GM21447 (cell line): ENCODE data around the gene MUC5B.
"Not testable (repeated sequence)": the region's sequence is repeated elsewhere in the genome, so short reads cannot be mapped to it uniquely, and the experiment has no call there.

Source experiments
- ATAC-seq: cut with Tn5 transposase; IDR thresholded peaks from one replicate; pipeline ENCODE4 v1.9.1; 2021; ENCODE audit not compliant: unreplicated experiment

MUC5B gene

DNA sequence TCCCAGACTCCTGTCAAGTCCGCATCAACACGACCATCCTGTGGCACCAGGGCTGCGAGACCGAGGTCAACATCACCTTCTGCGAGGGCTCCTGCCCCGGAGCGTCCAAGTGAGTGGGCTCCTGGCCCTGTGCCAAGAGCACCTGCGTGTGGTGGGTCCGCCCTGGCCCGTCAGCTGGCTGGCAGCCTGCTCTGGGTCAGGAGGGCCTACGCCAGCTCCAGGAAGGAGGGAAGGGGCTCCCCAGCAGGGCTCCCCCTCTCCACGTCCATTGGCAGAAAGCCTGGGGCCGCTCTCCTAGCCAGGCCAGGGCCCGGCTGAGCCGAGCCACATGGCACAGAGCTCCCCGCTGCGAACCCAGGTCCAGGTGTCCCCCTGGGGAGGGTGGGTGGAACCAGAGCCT is 37.8 kb downstream of the MUC5B start:
- ATAC-seq = no peak

DNA sequence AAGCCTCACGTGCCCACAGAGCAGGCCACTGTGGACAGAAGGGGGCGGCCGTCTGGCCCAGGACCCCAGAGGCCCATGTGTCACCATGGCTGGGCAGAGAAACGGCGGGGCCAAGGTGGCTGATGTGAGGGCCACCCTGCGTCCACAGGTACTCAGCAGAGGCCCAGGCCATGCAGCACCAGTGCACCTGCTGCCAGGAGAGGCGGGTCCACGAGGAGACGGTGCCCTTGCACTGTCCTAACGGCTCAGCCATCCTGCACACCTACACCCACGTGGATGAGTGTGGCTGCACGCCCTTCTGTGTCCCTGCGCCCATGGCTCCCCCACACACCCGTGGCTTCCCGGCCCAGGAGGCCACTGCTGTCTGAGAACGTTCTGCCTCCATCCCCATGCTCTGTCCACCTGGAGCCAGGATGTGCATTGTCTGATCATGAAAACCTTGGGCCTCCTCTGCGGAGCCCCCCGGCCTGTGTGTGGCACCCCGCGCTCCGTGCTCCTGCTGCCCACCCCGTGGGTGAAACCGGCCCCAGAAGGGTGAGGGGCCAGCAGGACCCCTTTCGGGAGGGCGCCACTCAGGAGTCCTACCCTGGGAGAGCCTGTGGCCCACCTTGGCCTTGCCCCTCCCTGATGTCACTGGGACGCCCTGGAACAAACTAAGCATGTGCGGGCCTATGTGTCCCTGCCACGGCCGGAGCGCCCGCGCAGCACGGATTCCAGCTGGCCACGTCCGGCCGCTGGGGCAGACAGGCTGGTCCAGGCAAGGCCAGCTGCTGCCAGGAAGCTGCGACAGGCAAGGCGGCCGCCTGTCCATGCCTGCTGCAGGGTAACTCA is 38.6 kb downstream of the MUC5B start:
- ATAC-seq = no peak

DNA sequence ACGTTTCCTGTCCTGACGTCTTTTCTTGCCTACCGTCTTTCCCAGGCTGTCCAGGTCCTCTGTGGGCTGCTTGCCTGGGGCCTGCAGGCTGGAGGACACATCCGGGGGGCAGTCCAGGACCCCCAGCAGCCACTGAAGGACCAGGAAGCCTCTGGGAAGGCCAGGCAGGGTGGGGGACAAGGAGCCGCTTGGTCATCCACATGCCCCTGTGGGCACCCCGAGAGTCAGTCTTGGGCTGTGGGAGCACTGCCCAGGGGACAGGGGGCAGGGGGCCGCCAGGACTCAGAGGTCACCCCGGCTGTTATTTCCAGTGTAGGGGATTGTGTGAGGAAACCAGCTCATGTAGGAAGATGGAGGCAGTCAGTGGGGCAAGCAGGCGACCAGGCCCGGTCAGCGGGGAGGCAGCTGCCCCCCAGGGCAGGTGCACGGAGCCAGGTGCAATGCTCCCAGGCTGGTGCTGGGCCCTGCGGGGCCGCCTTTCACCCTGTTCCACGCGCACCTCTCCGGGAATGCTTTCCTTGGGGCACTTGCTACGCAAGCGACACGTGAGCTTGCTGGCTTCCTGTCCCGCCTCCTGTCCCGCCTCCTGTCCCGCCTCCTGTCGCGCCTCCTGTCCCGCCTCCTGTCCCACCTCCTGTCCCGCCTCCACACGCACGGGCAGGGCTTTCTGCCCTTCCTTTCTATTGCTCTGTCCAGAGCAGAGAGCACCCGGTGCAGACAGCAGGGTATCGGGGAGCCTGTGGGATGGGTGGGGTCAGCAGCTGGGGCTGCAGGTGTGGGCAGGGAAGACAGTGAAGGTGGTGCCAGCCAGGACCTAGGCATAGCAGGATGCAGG is 39.5 kb downstream of the MUC5B start:
- peak; percentile 91 for ATAC-seq

DNA sequence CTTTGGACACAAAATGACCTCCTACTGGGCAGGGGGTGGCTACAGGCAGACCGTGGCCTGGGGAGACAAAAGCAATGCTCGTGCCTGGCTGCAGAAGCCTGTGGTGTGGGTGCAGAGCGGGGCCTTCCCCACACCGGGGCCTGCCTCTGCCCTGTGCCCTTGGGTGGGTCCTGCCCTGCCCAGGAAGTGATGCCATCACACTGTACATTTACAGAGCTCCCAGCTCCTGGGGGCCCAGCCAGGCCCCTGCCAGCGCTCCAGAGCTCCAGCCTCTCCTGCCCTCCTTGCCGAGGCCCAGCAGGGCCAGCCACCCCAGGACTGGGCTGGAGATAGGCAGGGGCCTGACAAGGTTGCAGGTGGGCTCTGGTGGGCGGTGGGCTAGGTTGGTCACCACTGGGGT is 40.1 kb downstream of the MUC5B start:
- peak; percentile 13 for ATAC-seq

- ATAC-seq = not testable (repeated sequence)
Measured at GRCh38 chr11:1264444-1264843, 41.6 kb downstream of the MUC5B start.

DNA sequence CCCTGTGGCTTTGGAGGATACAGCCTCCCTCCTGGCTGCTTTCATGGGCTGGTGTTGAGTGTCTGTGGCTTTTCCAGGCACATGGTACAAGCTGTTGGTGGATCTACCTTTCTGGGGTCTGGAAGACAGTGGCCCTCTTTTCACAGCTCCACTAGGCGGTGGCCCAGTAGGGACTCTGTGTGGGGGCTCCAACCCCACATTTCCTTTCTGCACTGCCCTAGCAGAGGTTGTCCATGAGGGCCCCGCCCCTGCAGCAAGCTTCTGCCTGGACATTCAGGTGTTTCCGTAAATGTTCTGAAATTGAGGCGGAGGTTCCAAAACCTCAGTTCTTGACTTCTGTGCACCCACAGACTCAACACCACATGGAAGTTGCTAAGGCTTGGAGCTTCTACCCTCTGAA is 42.6 kb downstream of the MUC5B start:
- not testable (repeated sequence) for ATAC-seq

DNA sequence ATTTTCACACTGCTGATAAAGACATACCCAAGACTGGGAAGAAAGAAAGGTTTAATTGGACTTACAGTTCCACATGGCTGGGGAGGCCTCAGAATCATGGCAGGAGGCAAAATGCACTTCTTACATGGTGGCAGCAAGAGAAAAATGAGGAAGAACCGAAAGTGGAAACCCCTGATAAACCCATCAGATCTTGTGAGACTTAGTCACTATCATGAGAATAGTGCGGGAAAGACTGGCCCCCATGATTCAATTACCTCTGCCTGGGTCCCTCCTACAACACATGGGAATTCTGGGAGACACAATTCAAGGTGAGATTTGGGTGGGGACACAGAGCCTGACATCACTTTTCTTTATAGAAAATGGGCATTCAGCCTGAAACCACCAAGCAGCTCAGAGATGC is 44.1 kb downstream of the MUC5B start:
- not testable (repeated sequence) for ATAC-seq

DNA sequence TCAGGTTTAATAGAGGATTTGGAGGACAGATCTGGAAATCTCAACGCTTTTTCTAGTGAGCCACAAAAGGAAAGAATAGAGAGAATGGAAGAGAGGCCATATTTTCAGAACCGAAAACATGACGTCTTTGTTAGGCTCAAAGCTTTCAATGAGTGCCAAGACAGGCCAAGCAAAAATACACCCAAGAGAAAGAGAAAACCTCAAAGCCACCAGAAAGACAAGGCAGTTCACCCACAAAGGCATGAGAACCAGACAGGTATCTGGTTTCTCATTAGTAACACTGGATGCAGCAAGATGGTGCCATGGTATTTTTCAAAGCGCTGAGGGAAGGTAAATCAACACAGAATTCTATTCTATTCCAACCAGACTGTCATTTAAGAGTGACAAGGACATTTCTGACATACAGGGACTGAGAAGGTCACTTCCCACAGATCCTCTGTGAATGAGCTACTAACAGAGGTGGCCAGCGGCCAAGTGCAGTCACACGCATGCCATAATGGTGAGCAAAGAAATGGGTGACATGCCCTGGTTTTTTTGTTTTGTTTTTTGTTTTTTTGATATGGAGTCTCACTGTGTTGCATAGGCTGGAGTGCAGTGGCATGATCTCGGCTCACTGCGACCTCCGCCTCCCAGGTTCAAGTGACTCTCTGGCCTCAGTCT is 44.7 kb downstream of the MUC5B start:
- ATAC-seq = no peak

DNA sequence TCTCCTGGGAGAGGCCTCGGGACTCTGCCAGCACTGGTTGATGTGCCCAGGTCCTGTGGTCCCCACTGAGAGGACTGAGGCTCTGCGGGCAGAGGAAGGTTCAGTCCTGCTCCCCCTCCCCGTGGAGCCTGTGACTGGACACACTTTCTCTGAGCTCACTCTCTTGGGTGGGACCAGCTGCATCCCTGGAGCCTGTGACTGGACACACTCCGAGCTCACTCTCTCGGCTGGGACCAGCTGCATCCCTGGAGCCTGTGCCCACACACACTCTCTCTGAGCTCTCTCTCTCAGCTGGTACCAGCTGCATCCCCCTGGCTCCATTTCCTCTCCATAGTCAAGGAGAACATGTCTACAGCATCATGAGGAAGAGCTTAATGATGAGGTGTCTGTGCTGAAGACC is 47.1 kb downstream of the MUC5B start:
- no peak for ATAC-seq

DNA sequence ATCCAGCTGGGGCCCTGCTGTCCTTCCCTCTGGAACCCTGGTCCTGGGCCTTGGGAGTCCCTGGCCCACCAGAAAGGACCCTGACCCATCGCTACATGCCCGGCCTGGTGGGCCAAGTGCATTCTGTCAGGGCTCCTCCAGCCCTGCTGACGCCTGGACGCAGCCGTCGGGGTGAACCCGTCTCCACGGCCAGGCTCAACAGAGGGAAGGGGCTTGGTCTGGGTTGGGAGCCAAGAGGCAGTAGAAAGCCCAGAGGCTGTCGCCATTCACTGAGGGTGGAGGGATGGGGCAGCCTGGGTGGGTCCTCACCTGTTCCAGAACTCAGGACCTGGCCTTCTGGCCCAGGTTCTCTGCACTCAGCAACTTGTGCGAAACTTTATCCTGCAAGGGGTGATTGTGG is 47.6 kb downstream of the MUC5B start:
- no peak for ATAC-seq

DNA sequence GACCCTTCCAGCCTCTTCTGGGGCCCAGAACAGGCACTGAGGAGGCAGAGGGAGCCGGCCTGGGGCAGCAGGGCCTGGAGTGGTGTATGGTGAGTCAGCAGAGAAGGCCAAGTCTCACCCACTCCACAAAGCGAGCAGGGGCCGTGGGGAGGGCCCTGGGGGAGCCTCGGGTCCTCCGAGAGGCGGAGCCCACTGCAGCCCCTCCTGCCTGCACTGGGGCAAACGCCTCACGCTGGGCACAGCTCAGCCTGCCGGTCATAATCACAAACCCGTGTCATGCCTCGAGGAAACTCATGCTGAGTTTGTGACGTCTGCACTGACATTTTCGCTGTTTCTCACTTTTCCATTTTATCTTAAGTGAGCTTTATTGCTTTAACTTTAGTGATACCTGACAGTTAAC is 48.1 kb downstream of the MUC5B start:
- ATAC-seq = no peak

- ATAC-seq = no peak
Measured at GRCh38 chr11:1271406-1271805, 48.5 kb downstream of the MUC5B start.

DNA sequence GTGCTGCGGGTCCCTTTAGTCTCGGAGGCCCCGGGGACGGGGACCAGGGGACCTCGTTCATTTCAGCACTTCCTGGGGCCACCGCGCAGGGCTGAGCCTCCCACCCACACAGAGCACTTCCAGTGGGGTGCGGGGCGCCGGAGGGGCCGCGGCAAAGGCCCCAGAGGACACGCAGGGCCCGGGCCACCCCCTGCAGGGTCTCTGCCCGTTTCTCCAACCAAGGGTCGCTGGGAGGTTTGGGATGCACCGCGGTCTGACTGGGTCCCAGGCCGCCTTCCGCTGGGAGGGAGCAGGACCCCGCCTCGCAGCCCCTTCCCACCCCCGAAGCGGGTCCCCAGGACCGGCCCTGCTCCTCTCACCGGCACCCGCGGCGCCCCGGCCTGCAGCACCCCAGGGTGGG is 49.1 kb downstream of the MUC5B start:
- ATAC-seq = no peak

DNA sequence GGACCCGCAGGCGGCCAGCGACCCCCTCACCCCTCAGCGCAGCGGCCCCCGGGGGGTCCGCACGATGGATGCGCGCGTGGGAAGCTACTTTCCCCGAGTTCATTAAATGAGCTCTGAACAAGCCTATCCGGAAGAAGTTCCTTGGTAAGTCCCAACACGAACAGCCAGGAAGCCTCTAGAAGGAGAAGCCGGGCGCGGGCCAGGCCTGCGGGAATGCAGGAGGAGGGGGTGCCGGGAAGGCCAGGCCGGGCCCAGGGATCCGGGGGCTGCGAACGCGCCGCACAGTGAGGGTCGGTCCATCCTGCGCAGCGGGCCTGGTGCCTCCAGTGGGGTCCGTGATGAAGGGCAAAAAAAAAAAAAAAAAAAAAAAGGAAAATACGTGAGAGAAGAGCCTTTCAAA is 49.7 kb downstream of the MUC5B start:
- ATAC-seq = no peak

DNA sequence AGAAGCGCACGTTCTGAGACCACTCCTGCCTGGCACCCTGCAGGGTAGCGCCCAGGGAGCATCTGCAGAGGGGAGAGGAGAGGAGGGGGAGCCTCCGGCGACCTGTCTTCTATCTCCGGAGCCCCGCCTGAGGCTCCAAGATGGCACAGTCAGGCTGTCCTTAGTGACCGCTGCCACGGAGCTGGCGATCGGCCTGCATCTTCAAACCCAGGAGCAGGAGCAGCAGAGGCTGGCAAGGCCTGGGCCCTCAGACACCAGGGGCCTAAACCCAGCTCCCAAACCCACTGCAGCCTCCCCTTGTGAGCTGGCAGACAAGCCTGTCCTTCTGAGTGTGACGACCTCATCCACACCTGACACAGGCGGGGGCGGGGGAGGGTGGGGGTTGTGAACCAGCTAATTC is 51.6 kb downstream of the MUC5B start:
- no peak for ATAC-seq

DNA sequence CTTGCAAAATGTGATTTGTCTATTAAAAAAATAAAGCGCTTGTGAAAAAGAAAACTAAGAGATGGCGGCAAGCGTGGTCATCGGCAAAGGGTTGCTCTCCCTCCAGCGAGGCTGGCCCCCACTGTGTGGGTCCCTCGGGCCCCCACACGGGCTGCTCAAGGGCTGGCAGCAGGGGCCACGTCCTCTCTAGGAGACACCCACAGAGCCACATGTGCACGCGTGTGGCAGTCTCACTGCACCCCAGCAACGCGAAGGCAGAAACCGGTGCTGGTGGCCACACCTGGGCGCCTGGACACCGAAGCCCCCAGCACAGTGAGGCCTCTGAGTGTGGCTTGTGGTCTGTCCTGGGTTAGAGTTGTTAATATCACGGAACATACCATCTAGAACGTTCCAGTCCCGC is 52.2 kb downstream of the MUC5B start:
- no peak for ATAC-seq

DNA sequence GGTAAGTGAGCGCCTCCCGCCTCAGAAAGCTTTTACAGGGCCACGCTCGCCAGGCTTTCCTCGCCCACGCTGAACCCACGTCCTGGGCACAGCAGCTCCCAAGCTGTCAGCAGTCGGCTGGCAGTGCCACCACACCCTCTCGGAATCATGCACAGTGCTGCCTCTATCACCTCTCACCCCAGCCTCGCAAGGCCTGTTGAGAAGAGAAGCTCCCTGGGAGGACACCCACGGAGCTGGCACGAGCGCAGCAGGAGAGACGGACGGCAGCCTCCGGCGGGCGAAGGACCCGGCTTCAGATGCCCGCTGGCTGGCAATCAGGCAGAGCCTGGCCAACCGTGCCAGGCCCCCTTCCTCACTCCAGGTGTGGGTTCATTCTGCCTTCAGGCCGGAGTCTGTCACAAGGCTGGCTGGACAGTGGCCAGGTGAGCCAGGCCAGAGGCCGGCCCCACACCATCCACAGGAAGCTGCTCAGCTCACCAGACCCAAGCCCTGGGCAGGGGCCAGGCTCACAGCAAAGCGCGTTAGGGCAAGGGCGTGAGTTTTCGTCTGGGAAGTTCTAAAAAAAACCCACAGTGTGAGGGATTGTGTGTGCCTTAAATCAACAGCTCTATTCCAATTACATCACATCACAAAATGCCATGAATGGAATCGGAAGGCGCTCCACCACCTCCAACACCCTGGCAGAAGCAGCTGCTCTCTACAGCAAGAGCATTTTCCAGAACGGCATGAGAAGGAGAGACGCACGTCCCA is 53.4 kb downstream of the MUC5B start:
- ATAC-seq = no peak

- no peak for ATAC-seq
Measured at GRCh38 chr11:1276866-1277615, 54.2 kb downstream of the MUC5B start.

- no peak for ATAC-seq
Measured at GRCh38 chr11:1277936-1278512, 55.2 kb downstream of the MUC5B start.
